ENCODE measurements around the gene CD34.

Gene CD34

DNA sequence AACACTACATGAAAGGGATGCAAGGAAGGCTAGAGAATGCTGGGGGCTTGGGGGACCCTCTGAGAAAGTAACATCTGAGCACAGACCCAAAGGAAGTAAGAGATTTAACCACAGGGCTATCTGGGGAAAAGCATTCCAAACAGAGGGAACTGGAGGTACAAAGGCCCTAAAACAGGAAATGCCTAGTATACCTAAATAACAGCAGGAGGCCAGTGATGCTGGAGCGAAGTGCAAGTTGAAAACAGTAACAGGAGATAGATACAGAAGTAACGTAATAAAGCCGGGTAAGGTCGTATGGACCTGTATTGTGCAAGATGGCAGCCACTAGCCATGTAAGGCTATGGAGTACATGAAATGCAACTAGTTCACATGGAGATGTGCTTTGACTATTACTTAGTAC lies 52.1 kb downstream of the CD34 start:
- no peak for DNase-seq (ENCODE audit: extremely low read depth, low read depth)
- no peak overlapping the region for H3K4me3 ChIP-seq (replicated peaks; ENCODE audit: low read depth, low read length)
- TF ChIP-seq, protein P1, sequence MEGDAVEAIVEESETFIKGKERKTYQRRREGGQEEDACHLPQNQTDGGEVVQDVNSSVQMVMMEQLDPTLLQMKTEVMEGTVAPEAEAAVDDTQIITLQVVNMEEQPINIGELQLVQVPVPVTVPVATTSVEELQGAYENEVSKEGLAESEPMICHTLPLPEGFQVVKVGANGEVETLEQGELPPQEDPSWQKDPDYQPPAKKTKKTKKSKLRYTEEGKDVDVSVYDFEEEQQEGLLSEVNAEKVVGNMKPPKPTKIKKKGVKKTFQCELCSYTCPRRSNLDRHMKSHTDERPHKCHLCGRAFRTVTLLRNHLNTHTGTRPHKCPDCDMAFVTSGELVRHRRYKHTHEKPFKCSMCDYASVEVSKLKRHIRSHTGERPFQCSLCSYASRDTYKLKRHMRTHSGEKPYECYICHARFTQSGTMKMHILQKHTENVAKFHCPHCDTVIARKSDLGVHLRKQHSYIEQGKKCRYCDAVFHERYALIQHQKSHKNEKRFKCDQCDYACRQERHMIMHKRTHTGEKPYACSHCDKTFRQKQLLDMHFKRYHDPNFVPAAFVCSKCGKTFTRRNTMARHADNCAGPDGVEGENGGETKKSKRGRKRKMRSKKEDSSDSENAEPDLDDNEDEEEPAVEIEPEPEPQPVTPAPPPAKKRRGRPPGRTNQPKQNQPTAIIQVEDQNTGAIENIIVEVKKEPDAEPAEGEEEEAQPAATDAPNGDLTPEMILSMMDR (IDR thresholded peaks at IDR 0.05; ENCODE audit: low read depth, low read length, missing control alignments) = no peak

DNA sequence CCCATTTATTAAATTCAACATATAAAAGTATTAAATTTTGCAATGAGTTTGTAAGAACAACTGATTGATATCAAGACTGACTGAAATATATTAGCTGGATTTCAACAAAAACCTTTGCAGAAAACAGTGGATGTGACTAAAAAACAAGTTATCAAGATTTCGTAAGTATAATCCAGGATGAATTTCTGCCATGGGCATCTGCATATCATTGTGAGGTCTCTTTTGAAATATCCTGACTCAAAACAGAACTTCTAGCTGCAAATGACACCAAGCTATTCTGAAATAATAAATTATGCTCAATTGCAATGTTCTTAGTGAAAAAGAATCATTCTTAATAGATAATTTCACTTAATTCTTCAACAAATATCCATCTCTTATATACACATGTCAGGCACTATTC lies 52.6 kb downstream of the CD34 start:
- H3K4me3 ChIP-seq (replicated peaks; ENCODE audit: low read depth, low read length) = no peak overlapping the region
- TF ChIP-seq, protein P1 (IDR thresholded peaks at IDR 0.05; ENCODE audit: low read depth, low read length, missing control alignments) = no peak
- no peak for DNase-seq (ENCODE audit: extremely low read depth, low read depth)

DNA sequence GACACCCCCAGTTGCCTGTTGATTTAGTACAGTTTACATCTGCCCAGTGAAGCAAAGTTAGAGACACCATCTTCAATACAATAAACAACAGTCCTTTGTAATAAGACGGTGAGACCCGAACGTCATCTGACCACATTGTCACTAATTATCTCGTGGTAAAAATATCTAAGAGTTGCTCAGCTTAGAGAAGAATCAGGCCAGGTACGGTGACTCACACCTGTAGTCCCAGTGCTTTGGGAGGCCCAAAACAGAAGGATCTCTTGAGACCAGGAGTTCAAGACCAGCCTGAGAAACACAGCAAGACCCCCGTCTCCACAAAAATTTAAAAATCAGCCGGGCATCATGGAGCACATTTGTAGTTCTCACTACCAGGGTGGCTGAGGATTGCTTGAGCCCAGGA lies 53.5 kb downstream of the CD34 start:
- TF ChIP-seq, protein P1 (IDR thresholded peaks at IDR 0.05; ENCODE audit: low read depth, low read length, missing control alignments) = no peak
- no peak for DNase-seq (ENCODE audit: extremely low read depth, low read depth)
- H3K4me3 ChIP-seq (replicated peaks; ENCODE audit: low read depth, low read length) = no peak overlapping the region

DNA sequence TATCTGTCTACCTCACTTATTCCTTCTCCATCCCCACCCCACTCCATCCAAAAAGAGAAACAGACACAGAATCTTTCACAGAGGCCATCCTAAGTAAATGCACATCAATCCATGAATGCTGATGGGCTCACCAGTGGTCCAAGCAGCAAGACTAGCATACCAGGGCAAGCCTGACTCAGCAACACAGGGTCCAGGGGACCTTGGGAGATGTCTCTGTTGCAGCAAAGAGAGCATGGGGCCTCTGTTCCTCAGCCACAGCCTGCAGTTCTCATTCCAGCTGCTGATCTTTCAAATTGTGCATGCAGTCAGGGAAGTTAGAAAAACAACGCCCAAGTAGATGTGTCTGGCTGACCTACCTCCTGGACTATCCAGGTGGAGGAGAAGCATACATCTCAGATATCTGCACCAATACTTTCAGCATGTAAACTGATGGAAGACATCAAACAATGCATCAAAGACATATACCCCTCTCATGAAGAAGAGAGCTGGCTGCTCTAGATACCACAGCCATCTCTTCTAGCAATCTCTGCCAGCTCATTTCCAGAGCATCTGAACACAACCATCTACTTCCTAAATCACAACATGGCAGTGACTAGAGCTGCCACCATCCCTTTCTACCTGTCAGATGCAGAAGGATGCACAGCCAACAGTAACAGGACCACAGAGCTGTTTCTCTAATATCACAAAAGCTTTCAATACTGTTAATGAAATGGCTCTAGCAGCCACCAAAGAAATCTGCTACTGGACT lies 54.5 kb downstream of the CD34 start:
- H3K4me3 ChIP-seq (replicated peaks; ENCODE audit: low read depth, low read length) = no peak overlapping the region
- TF ChIP-seq, protein P1 (IDR thresholded peaks at IDR 0.05; ENCODE audit: low read depth, low read length, missing control alignments) = no peak
- no peak for DNase-seq (ENCODE audit: extremely low read depth, low read depth)

DNA sequence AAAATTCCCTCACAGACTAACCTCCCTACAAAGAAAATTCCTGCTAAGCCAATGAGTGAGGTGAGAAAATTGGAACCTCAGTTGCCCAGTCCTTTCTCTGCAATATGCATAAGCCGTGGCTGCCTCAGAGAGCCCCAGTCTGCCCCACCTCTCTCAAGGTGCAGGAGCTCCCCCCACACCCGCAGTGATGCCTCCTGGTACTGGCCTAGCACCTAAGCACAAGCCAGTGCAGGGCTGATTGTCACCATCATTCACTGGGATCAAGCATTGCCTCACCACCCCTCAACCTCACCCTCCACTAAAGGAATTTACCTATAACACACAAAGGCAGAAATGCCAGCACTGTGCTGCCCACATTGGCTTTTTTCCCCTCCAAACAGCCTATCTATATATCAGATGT lies 56.9 kb downstream of the CD34 start:
- DNase-seq (ENCODE audit: extremely low read depth, low read depth) = no peak
- TF ChIP-seq, protein P1 (IDR thresholded peaks at IDR 0.05; ENCODE audit: low read depth, low read length, missing control alignments) = no peak
- no peak overlapping the region for H3K4me3 ChIP-seq (replicated peaks; ENCODE audit: low read depth, low read length)

DNA sequence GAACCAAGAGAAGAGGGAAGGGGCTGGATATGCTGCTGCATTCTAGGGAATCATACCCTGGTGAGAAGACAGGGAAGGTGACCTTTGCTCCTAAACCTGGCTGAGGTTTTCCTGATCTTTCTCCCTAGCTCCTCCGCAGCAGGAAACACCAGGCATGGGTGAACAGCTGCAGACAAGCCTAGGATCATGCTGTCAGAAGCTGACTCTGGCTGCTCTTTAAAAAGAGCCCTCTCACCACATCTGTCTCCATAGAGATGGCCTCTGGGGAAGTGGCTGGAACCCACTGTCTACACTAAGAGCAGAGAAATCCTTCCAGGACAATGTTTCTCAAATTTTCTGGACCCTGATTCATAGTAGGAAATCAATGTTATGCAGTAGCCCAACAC lies 57.6 kb downstream of the CD34 start:
- no peak for DNase-seq (ENCODE audit: extremely low read depth, low read depth)
- H3K4me3 ChIP-seq (replicated peaks; ENCODE audit: low read depth, low read length) = no peak overlapping the region
- TF ChIP-seq, protein P1 (IDR thresholded peaks at IDR 0.05; ENCODE audit: low read depth, low read length, missing control alignments) = no peak

Measured in HFF-Myc (cell line).